Measurements from ENCODE around the gene COMT.

COMT gene

DNA sequence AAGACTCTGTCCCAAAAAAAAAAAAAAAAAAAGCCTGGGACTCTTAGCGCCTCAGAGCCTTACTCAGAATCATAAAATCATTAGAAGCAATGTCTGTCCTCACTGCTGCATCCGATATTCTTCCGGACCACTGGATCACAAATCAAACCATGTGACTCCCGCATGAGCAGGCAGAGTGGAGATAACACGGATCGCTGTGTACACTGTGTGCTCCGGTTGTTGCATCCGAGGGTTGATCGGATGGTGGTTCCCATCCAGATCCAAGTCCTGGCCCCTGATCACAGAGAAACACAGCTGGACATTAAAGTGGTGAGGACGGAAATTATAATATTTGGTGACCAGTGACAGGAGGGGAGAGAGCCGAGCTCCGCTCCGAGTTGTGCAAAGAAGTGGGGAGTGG lies 9.8 kb downstream of the COMT start:
- TF ChIP-seq, protein P1, sequence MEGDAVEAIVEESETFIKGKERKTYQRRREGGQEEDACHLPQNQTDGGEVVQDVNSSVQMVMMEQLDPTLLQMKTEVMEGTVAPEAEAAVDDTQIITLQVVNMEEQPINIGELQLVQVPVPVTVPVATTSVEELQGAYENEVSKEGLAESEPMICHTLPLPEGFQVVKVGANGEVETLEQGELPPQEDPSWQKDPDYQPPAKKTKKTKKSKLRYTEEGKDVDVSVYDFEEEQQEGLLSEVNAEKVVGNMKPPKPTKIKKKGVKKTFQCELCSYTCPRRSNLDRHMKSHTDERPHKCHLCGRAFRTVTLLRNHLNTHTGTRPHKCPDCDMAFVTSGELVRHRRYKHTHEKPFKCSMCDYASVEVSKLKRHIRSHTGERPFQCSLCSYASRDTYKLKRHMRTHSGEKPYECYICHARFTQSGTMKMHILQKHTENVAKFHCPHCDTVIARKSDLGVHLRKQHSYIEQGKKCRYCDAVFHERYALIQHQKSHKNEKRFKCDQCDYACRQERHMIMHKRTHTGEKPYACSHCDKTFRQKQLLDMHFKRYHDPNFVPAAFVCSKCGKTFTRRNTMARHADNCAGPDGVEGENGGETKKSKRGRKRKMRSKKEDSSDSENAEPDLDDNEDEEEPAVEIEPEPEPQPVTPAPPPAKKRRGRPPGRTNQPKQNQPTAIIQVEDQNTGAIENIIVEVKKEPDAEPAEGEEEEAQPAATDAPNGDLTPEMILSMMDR (conservative IDR thresholded peaks at IDR 0.05; ENCODE audit: low read depth, low read length), result no peak
- H3K4me3 ChIP-seq (ENCODE audit: low read depth, low read length), result no peak overlapping the region
- no peak for DNase-seq (ENCODE audit: low read depth)

DNA sequence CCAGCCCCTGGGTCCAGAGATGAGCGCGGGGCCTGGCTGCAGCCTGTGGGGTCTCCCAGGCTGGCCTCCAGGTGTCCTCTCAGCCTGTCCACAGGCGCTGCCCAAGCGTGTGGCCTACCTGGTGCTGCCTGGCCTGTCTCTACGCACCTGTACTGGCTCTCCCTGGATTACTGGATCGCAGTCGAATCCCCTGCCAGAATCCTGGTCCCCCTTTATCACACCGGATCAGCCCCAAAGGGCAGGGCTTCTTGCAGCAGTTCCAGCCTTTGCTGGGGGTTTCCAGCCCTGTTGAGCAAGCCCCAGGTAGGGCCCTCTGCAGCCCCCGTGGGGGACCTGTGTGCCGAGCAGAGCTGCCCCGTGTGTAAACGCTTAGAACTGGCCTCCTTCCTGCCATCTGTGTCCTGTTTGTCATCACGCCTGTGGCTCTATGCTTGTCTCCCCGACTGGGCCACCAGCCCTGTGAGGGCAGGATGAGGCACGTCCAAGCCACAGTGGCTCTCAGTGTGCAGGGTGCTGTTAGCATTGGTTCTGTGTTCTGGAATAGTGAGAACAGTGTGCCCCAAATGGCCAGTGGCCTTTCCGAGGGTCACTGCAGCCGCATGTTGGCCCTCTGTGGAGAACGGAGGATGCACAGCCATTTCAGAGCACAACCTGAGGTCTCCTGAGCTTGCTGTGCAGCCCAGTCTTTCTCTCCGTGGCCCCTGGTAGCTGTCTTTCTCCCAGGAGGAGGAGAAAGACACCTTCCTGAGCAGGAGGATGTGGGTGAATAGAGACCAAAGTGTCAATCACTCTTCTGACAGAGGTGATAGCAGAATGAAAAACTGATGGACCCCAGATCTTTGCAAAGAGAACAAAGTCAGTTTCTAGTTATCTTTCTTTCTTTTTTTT lies 13.9 kb downstream of the COMT start:
- no peak overlapping the region for H3K4me3 ChIP-seq (ENCODE audit: low read depth, low read length)
- TF ChIP-seq, protein P1 (conservative IDR thresholded peaks at IDR 0.05; ENCODE audit: low read depth, low read length), result no peak
- DNase-seq (ENCODE audit: low read depth), result no peak

DNA sequence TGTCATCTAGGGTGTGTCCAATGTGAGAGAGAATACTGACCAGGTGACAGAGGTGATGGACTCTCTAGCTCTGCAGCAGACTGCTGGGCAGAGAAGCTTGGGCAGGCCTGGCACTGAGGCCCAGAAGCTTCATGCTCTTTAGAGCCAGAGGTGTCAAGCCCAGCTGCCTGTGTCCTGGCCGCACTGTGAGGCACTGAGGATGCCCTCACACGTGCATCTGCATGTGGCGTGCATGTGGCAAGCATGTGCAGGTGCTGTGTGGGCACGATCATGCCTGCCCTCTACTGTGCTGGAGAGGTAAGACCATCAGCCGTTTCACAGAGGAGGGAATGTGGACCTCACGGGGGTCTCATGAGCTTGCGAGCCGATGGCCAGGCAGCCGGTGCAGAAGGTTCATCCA lies 15.9 kb downstream of the COMT start:
- H3K4me3 ChIP-seq (ENCODE audit: low read depth, low read length), result no peak overlapping the region
- TF ChIP-seq, protein P1 (conservative IDR thresholded peaks at IDR 0.05; ENCODE audit: low read depth, low read length), result peak; percentile 5
- no peak for DNase-seq (ENCODE audit: low read depth)

DNA sequence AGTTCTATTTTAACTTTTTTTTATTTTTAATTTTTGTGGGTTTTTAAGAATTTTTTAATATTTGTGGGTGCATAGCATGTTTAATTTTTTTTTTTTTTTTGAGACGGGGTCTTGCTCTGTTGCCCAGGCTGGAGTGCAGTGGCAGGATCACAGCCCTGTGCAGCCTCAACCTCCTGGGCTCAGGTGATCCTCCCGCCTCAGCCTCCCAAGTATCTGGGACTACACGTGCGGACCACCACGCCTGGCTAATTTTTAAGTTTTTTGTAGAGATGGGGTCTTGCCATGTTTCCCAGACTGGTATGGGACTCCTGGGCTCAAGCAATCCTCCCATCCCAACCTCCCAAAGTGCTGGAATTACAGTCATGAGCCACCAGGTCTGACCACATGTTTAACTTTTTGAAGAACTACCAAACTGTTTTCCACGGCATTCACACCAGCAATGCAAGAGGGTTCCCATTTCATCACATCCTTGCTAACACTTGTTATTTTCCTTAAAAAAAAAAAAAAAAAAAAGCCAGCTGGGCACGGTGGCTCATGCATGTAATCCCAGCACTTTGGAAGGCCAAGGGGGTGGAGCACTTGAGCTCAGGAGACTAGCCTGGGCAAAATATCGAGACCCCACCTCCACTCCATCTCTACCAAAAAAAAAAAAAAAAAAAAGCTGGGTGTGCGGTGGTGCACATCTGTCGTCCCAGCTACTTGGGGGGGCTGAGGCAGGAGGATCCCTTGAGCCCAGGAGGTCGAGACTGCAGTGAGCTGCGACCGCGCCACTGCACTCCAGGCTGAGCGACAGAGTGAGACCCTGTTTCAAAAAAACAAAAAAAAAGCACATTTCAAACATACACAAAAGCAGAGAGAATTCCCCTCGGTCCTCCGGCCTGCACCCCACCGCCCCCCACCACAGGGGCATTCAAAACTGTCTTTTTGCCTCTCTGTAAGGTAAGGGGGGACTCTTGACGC lies 16.8 kb downstream of the COMT start:
- TF ChIP-seq, protein P1 (conservative IDR thresholded peaks at IDR 0.05; ENCODE audit: low read depth, low read length), result no peak
- DNase-seq (ENCODE audit: low read depth), result peak; percentile 31
- no peak overlapping the region for H3K4me3 ChIP-seq (ENCODE audit: low read depth, low read length)

DNA sequence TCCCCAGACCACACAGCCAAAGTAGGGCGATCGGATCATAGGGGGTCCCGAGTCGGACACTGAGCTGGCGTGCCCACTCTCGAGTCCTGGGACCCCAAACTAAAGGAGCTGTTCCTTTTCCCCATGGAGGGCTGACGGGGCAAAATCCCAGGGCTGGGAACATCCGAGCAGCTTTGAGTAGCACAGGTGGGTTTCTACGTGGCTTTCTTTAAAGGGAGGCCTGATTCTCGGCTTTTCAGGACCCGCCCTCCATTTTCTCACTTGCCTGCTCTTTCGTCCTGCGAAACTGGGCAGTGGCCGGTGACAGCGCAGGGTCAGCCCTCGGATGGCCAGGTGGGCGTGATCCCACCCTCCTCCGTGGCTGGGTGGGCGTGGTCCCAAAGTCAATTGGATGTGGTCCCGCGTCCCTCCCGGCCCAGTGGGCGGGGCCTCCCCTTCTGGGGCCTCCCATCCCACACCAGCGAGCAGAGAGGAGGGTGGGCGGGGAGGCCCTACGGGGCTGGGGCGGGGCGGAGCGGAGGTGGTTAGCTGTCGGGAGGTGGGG lies 17.5 kb downstream of the COMT start:
- peak; percentile 70 for DNase-seq (ENCODE audit: low read depth)
- TF ChIP-seq, protein P1 (conservative IDR thresholded peaks at IDR 0.05; ENCODE audit: low read depth, low read length), result no peak
- H3K4me3 ChIP-seq (ENCODE audit: low read depth, low read length), result peak overlapping the region; percentile 58

DNA sequence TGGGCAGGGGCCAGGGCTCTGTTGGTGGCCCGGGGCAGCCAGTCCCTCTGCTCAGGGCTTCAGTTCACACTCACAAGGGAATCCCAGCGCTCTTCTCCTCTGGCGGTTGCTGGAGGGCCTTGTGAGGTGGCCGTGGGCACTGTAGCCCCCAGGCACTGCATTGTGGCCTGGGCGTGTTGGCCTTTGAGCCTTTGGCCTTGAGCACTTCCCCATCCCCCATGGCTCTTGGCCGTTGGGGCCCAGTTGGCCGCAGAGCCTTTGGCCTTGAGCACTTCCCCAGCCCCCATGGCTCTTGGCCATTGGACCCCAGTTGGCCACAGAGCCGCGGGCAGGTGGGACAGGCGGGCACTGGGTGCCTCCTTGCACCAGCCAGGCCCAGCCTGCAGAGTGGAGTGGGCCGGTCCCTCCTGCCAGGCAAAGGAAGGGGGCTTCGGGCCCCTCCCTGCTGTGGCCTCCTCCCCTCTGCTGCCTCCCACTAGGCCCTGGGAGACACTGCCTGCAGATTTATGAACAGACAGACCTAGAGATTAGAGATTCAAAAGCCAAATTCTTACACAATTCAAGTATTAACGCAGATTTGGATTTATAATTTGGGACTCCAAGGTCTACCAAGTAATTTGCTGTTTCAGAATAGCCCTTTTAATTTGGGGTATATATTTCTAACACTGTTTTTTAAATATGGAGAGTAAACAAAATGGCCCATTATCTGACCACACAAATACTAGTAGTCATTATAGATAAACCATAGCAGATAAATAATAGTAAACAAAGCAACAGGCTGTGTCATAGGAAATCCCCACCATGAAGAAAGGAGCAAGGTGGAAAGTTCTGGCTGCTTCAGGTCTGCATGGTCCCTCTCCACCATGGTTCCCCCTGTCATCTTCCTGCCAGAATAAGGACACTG lies 18.3 kb downstream of the COMT start:
- TF ChIP-seq, protein P1 (conservative IDR thresholded peaks at IDR 0.05; ENCODE audit: low read depth, low read length), result no peak
- DNase-seq (ENCODE audit: low read depth), result no peak
- peak overlapping the region; percentile 58 for H3K4me3 ChIP-seq (ENCODE audit: low read depth, low read length)

Measured in choroid plexus epithelial cell (primary cell).